ENCODE measurements around the gene CD300E.

CD300E gene

DNA sequence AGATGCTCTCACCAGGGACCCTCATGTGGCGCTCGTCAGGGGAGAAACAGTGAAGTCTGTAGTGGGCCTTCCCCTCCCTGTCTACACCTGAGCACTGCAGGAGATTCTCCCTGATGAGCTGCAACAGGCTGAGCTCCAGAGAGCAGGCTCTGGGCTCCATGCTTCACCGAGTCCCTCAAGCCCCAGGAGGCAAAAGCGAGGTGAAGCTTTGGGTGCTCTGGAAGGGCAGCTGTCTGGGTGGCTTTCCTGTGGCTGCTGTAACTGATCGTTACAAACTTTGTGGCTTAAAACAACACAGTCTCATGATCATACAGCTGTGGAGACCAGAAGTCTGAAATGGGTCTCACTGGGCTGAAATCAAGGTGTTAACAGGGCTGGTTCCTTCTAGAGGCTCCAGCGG, 19.3 kb downstream of the CD300E start:
- DNase-seq (ENCODE audit: extremely low read depth, insufficient read length) = no peak
- TF ChIP-seq CTCF (IDR thresholded peaks at IDR 0.05; ENCODE audit: insufficient read depth, low read length, poor library complexity, severe bottlenecking) = no peak
- Histone ChIP-seq H3K27me3 (replicated peaks; ENCODE audit: control insufficient read depth, insufficient read depth, low read length) (no peaks in the 10 kb centered on the region; the same call in none of the 2 replicates), H3K4me3 (replicated peaks; ENCODE audit: low read depth, low read length) (no peak overlapping the region), H3K36me3 (ENCODE audit: control insufficient read depth, insufficient read depth, low read length) (no peaks in the 10 kb centered on the region)

- no peaks in the 10 kb centered on the region for H3K36me3 ChIP-seq (ENCODE audit: control insufficient read depth, insufficient read depth, low read length)
- H3K4me3 ChIP-seq (replicated peaks; ENCODE audit: low read depth, low read length) = no peak overlapping the region
- peaks cover 1% of the 10 kb centered on the region for H3K27me3 ChIP-seq (replicated peaks; ENCODE audit: control insufficient read depth, insufficient read depth, low read length)
- no peak for DNase-seq (ENCODE audit: extremely low read depth, insufficient read length)
- no peak for TF ChIP-seq CTCF (IDR thresholded peaks at IDR 0.05; ENCODE audit: insufficient read depth, low read length, poor library complexity, severe bottlenecking)
Observed at GRCh38 chr17:74603746-74604145, 19.8 kb downstream of the CD300E start.

DNA sequence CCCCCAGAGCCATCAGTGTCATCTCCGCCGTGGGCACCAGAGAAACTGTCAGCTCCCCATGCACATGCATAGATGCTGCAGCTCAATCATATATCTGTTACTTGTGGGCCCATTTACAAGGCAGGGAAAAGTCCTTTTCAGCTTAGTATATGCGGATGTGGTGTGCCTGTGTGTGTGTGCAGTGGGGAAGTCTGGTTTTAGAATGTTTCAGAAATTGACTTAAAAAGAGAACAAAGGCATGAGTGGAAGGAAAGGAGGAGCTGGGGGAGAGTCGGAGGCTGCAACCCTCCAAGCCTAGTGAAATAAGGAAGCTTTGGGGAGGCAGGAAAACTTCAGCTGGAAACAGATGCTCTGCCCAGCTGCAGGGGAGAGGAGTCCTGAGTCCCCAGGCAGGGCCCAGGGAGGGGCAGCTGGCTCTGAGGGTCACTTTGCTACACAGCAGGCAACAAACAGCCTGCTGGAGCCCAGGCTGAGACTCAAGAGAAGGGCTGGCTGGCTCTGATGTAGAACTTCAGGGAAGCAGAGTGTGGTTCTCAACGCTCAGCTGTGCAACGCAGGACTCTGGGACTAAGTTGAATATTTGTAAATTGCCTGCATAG, 20.4 kb downstream of the CD300E start:
- Histone ChIP-seq H3K4me3 (replicated peaks; ENCODE audit: low read depth, low read length) (no peak overlapping the region), H3K36me3 (ENCODE audit: control insufficient read depth, insufficient read depth, low read length) (no peaks in the 10 kb centered on the region), H3K27me3 (replicated peaks; ENCODE audit: control insufficient read depth, insufficient read depth, low read length) (peaks cover 1% of the 10 kb centered on the region)
- no peak for TF ChIP-seq CTCF (IDR thresholded peaks at IDR 0.05; ENCODE audit: insufficient read depth, low read length, poor library complexity, severe bottlenecking)
- no peak for DNase-seq (ENCODE audit: extremely low read depth, insufficient read length)

DNA sequence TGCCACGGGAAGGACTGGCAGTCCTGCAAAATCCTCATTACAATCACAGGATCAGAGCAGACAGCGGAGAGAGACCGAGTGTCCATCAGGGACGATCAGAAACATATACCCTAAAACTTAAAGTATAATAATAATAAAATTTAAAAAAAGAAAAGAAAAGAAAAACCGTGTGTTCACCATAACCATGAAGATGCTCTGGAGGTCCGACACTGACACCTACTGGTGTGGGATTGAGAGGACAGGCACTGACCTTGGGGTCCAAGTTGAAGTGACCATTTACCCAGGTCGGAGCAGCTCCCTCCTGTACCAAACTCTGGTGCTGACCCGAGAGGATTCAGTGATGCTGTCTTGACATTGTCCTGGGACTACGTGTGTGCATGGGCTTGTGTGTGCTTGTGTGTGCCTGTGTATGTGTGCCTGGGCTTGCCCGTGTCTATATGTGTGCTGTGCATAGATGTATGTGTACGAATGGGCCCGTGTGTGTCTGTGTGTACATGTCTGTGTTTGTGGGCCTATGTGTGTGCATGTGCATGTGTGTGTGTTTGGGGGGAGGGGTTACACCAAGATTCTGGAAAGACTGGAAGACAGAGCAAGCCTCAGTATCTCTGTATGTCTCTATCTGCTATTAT, 21.5 kb downstream of the CD300E start:
- H3K27me3 ChIP-seq (replicated peaks; ENCODE audit: control insufficient read depth, insufficient read depth, low read length) = peaks cover 1% of the 10 kb centered on the region
- DNase-seq (ENCODE audit: extremely low read depth, insufficient read length) = no peak

GRCh38 chr17:74599448-74599939, 24.0 kb downstream of the CD300E start:
- no peak for TF ChIP-seq CTCF (IDR thresholded peaks at IDR 0.05; ENCODE audit: insufficient read depth, low read length, poor library complexity, severe bottlenecking)
- H3K27me3 ChIP-seq (replicated peaks; ENCODE audit: control insufficient read depth, insufficient read depth, low read length) = peaks cover 3% of the 10 kb centered on the region
- H3K4me3 ChIP-seq (replicated peaks; ENCODE audit: low read depth, low read length) = no peak overlapping the region
- H3K36me3 ChIP-seq (ENCODE audit: control insufficient read depth, insufficient read depth, low read length) = no peaks in the 10 kb centered on the region
- no peak for DNase-seq (ENCODE audit: extremely low read depth, insufficient read length)

More for the DNA sequence above, 21.5 kb downstream of the CD300E start:
- Histone ChIP-seq H3K36me3 (ENCODE audit: control insufficient read depth, insufficient read depth, low read length) (no peaks in the 10 kb centered on the region), H3K4me3 (replicated peaks; ENCODE audit: low read depth, low read length) (no peak overlapping the region)
- peak; percentile 68 for TF ChIP-seq CTCF (IDR thresholded peaks at IDR 0.05; ENCODE audit: insufficient read depth, low read length, poor library complexity, severe bottlenecking)
